ENCODE results near the gene MYO5B.

- TF ChIP-seq CTCF (optimal IDR thresholded peaks at IDR 0.05 in 1 of 3, IDR thresholded peaks at IDR 0.05 in 1 of 3, conservative IDR thresholded peaks at IDR 0.05 in 1 of 3; ENCODE audit: extremely low read depth in 1 of 3, insufficient read depth in 2 of 3, low read length in 3 of 3), result no peak
- no peak for TF ChIP-seq EZH2 (IDR thresholded peaks at IDR 0.05; ENCODE audit: low read length)
These were observed 32.3 kb downstream of the MYO5B start for GRCh38 chr18:50162486-50163304.

All from keratinocyte (primary cell).